GM12891 (cell line): Measurements from ENCODE around the gene UCHL3.

Source experiments
- DNase-seq: peaks from one replicate; pipeline ENCODE4 v3.0.0; 2011; ENCODE audit warnings: low spot score; ENCODE audit not compliant: insufficient read length
- FAIRE-seq: peaks from 2 replicates; lab custom pipeline; 2011; peaks lifted over from hg19 to GRCh38; lab: Jason Lieb, UNC
- PAX5 ChIP-seq: IDR thresholded peaks from 2 replicates; pipeline ENCODE4 v1.6.1; 2011; ENCODE audit warnings: low read length, moderate library complexity, mild to moderate bottlenecking; ENCODE audit not compliant: insufficient read depth, severe bottlenecking
- POLR2A ChIP-seq: IDR thresholded peaks from 2 replicates; pipeline ENCODE4 v1.6.1; 2011; ENCODE audit warnings: low read depth, low read length, control low read depth
- POLR2AphosphoS5 ChIP-seq: IDR thresholded peaks from 2 replicates; pipeline ENCODE4 v1.6.1; 2011; ENCODE audit warnings: low read depth, low read length, control low read depth
- POU2F2 ChIP-seq: IDR thresholded peaks from 2 replicates; pipeline ENCODE4 v1.6.1; 2011; ENCODE audit warnings: low read depth, mild to moderate bottlenecking, control low read depth, low read length, moderate library complexity
- SPI1 ChIP-seq: IDR thresholded peaks from 2 replicates; pipeline ENCODE4 v1.6.1; 2011; ENCODE audit warnings: low read depth, low read length, control low read depth
- TAF1 ChIP-seq: IDR thresholded peaks from 2 replicates; pipeline ENCODE4 v1.6.1; 2011; ENCODE audit warnings: low read depth, low read length, control low read depth

The UCHL3 gene

GRCh38 chr13:75547917-75548316 is 1.7 kb upstream of the UCHL3 start:
- no peak for TF ChIP-seq TAF1
- no peak for TF ChIP-seq POLR2AphosphoS5
- no peak for TF ChIP-seq POLR2A
- TF ChIP-seq SPI1, result no peak
- no peak for TF ChIP-seq PAX5
- no peak for TF ChIP-seq POU2F2
- FAIRE-seq (peak; percentile 43), DNase-seq (no peak)

- DNase-seq (no peak), FAIRE-seq (no peak)
- no peak for TF ChIP-seq PAX5
Measured at GRCh38 chr13:75550159-75550567, 572 bp downstream of the UCHL3 start.

GRCh38 chr13:75554464-75554863 is 4.9 kb downstream of the UCHL3 start:
- FAIRE-seq (no peak), DNase-seq (no peak)
- TF ChIP-seq SPI1 (no peak), POLR2AphosphoS5 (no peak), TAF1 (no peak)

- DNase-seq (no peak), FAIRE-seq (no peak)
Measured at GRCh38 chr13:75554981-75555380, 5.4 kb downstream of the UCHL3 start.

GRCh38 chr13:75555836-75556235 is 6.2 kb downstream of the UCHL3 start:
- DNase-seq (no peak), FAIRE-seq (no peak)
- TF ChIP-seq POU2F2 (no peak), POLR2AphosphoS5 (no peak), TAF1 (no peak), PAX5 (no peak), POLR2A (no peak)

More at GRCh38 chr13:75554981-75555380, 5.4 kb downstream of the UCHL3 start:
- TF ChIP-seq POLR2A (no peak), TAF1 (no peak), SPI1 (no peak), POU2F2 (no peak), PAX5 (no peak), POLR2AphosphoS5 (no peak)

- no peak for DNase-seq
Measured at GRCh38 chr13:75556961-75557360, 7.4 kb downstream of the UCHL3 start.

GRCh38 chr13:75558145-75558840 is 8.7 kb downstream of the UCHL3 start:
- FAIRE-seq (no peak), DNase-seq (no peak)
- TF ChIP-seq SPI1, result no peak
- no peak for TF ChIP-seq POU2F2
- no peak for TF ChIP-seq TAF1
- no peak for TF ChIP-seq POLR2A

More at GRCh38 chr13:75556961-75557360, 7.4 kb downstream of the UCHL3 start:
- no peak for TF ChIP-seq SPI1
- no peak for TF ChIP-seq PAX5
- no peak for TF ChIP-seq POLR2AphosphoS5
- no peak for TF ChIP-seq TAF1
- no peak for TF ChIP-seq POU2F2
- no peak for TF ChIP-seq POLR2A
- FAIRE-seq, result no peak

- no peak for TF ChIP-seq POLR2AphosphoS5
- TF ChIP-seq POLR2A, result no peak
- TF ChIP-seq TAF1, result no peak
- no peak for TF ChIP-seq PAX5
- no peak for TF ChIP-seq POU2F2
- no peak for TF ChIP-seq SPI1
- DNase-seq (no peak), FAIRE-seq (no peak)
Measured at GRCh38 chr13:75566658-75567057, 17.1 kb downstream of the UCHL3 start.

- no peak for DNase-seq
- FAIRE-seq, result no peak
- TF ChIP-seq POLR2A (no peak), PAX5 (no peak), TAF1 (no peak), SPI1 (no peak), POU2F2 (no peak), POLR2AphosphoS5 (no peak)
Measured at GRCh38 chr13:75569576-75569975, 20.0 kb downstream of the UCHL3 start.

GRCh38 chr13:75579529-75579928 is 29.9 kb downstream of the UCHL3 start:
- DNase-seq (no peak), FAIRE-seq (peak; percentile 13)
- TF ChIP-seq POU2F2 (no peak), SPI1 (no peak)
